ENCODE results near the gene EIF6. TPM values are rescaled to one million over a fixed set of nuclear protein-coding genes. Genes with fewer than 3 reads are reported as not detected.
"Not testable (repeated sequence)": the region's sequence is repeated elsewhere in the genome, so short reads cannot be mapped to it uniquely, and the experiment has no call there.

EIF6 gene
- total RNA-seq, 4 donors from 2014 or later: 176 to 240 (median 198) TPM

DNA sequence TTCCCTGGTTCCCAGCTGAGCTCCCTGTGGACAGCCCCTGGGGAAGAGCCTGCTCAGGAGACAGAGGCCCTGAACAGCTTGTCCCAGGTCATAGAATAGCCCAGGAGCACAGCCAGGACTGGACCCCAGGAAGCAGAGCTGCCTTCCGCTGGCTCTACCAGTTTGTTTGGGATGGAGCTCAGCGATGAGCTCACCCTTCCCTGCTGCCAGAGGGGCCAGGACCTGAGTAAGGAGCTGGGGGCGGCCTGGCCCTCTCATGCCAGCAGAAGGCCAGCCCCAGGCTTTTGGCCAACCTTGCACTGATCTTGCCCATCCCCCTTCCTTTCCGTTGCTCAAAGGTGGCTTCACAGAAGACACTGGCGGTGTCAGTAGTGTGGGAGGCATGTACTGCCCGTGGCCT, 24.1 kb downstream of the EIF6 start:
- intact Hi-C loops (cut with DNase I): loop anchor here (10.0 kb wide), 1 partner anchor 46 kb away; no protein-coding TSS in a partner anchor

DNA sequence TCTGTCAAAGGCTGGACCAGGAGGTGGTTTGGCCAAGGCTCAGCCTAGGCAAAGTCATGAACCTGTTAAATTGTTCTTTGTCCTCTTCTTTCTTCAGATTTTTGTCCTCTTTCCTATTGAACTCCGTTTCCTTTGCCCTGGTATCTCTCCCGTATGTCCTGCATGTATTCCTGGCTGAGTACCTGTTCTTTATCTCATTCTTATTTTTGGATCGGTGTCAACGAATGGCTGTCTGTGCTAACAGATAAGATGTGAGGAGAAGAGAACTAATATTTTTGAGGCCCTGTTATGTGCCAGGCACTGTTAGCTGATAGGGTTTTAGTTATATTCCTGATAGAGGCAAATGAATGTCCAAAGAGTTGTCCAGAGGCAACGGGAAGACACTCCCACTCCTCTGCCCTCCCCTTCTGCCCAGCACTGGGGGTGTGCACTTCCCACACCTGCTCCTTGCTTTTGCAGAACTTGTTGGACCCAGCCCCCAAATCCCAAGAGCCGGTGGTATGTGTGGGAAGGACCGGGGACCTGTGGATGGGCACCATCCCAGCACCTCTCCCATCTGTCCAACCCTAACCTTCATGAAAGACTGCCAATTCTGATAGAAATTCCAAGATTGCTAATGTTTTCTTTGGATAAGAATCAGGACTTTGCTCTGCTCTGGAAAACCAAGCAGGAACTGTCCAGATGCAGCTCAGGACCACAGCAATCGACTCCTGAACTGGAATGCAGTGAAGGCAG, 27.2 kb downstream of the EIF6 start:
- WGBS, 2 donors: 73 to 84% methylated on average over 7 to 8 of the region's 8 CpGs
- Histone ChIP-seq H3K27ac (no peak overlapping the region), H3K27me3 (no peaks in the 10 kb centered on the region), H3K36me3 (peaks cover 0 to 16% (median 0%) of the 10 kb centered on the region in 3 donors), H3K9me3 (no peaks in the 10 kb centered on the region), H3K4me1 (no peaks in the 10 kb centered on the region), H3K4me3 (no peak overlapping the region)
- intact Hi-C loops (cut with DNase I): no loop called here
- TF ChIP-seq, protein P1, sequence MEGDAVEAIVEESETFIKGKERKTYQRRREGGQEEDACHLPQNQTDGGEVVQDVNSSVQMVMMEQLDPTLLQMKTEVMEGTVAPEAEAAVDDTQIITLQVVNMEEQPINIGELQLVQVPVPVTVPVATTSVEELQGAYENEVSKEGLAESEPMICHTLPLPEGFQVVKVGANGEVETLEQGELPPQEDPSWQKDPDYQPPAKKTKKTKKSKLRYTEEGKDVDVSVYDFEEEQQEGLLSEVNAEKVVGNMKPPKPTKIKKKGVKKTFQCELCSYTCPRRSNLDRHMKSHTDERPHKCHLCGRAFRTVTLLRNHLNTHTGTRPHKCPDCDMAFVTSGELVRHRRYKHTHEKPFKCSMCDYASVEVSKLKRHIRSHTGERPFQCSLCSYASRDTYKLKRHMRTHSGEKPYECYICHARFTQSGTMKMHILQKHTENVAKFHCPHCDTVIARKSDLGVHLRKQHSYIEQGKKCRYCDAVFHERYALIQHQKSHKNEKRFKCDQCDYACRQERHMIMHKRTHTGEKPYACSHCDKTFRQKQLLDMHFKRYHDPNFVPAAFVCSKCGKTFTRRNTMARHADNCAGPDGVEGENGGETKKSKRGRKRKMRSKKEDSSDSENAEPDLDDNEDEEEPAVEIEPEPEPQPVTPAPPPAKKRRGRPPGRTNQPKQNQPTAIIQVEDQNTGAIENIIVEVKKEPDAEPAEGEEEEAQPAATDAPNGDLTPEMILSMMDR (IDR thresholded peaks at IDR 0.05): no peak
- TF ChIP-seq POLR2A (IDR thresholded peaks at IDR 0.05): no peak
- no peak for DNase-seq

More for the DNA sequence above, 24.1 kb downstream of the EIF6 start:
- H3K4me1 ChIP-seq: peaks cover 0 to 12% (median 0%) of the 10 kb centered on the region in 3 donors
- WGBS, 2 donors: 20 to 100% methylated on average over 1 of the region's 6 CpGs
- no peak for DNase-seq
- no peak overlapping the region for H3K4me3 ChIP-seq
- H3K9me3 ChIP-seq: no peaks in the 10 kb centered on the region
- peaks cover 0 to 13% (median 0%) of the 10 kb centered on the region in 3 donors for H3K36me3 ChIP-seq
- no peak overlapping the region for H3K27ac ChIP-seq
- no peaks in the 10 kb centered on the region for H3K27me3 ChIP-seq
- TF ChIP-seq, protein P1 (IDR thresholded peaks at IDR 0.05): no peak

DNA sequence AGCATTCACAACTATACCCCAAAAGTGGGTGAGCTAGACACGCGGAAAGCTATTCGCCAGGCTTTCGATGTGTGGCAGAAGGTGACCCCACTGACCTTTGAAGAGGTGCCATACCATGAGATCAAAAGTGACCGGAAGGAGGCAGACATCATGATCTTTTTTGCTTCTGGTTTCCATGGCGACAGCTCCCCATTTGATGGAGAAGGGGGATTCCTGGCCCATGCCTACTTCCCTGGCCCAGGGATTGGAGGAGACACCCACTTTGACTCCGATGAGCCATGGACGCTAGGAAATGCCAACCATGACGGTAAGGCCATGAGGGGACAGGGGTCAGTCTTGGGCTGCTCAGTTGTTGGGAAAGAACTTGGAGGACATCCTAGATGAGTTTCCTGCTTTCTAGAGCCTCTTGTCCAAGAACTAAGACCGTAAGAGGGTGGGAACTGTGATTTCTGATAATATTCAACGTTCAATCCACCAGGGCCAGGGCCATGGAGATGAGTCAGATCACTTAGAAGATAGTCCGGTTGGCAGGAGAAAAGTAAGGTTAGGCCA, 30.0 kb downstream of the EIF6 start:
- Histone ChIP-seq H3K9me3 (no peaks in the 10 kb centered on the region), H3K4me3 (no peak overlapping the region), H3K27ac (no peak overlapping the region), H3K36me3 (peaks cover 0 to 16% (median 0%) of the 10 kb centered on the region in 3 donors), H3K4me1 (no peaks in the 10 kb centered on the region), H3K27me3 (no peaks in the 10 kb centered on the region)
- 94% methylated on average over 12 of the region's 12 CpGs for WGBS, 2 donors
- intact Hi-C loops (cut with DNase I): no loop called here
- TF ChIP-seq POLR2A (IDR thresholded peaks at IDR 0.05): no peak
- TF ChIP-seq, protein P1 (IDR thresholded peaks at IDR 0.05): no peak
- no peak for DNase-seq

DNA sequence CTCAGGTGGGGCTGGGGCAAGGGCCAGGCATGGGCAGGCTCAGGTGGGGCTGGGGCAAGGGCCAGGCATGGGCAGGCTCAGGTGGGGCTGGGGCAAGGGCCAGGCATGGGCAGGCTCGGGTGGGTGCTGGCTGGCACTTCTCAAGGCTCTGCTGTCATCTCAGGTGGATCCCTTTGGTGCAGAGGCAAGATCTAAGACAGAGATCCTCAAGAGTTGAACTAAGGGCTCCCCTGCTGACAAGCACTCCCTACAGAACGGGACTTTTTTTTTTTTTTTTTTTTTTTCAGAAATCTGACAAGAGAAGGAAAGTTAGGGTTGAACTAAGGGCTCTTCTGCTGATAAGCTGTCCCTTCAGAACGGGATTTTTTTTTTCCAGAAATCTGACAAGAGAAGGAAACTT, 31.6 kb downstream of the EIF6 start:
- no peak overlapping the region for H3K4me3 ChIP-seq
- H3K27ac ChIP-seq: no peak overlapping the region
- no peak for DNase-seq
- peaks cover 0 to 16% (median 0%) of the 10 kb centered on the region in 3 donors for H3K36me3 ChIP-seq
- no peaks in the 10 kb centered on the region for H3K27me3 ChIP-seq
- WGBS, 2 donors: 51 to 82% methylated on average over 3 of the region's 3 CpGs
- intact Hi-C loops (cut with DNase I): no loop called here
- no peaks in the 10 kb centered on the region for H3K4me1 ChIP-seq
- TF ChIP-seq POLR2A (IDR thresholded peaks at IDR 0.05): no peak
- TF ChIP-seq, protein P1 (IDR thresholded peaks at IDR 0.05): no peak
- H3K9me3 ChIP-seq: no peaks in the 10 kb centered on the region

DNA sequence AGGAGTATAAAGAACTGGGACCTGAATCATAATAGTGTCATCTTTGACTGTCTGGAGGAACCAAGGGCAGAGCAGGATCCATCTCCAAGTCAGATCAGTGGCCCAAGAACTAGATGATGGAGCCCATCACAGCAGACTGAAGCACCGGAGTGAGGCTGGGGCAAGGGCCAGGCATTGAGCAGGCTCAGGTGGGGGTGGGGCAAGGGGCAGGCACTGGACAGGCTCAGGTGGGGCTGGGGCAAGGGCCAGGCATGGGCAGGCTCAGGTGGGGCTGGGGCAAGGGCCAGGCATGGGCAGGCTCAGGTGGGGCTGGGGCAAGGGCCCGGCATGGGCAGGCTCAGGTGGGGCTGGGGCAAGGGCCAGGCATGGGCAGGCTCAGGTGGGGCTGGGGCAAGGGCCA, 32.0 kb downstream of the EIF6 start:
- H3K27ac ChIP-seq; H3K4me1 ChIP-seq; H3K4me3 ChIP-seq; H3K27me3 ChIP-seq; DNase-seq; intact Hi-C loops (cut with DNase I); H3K9me3 ChIP-seq: not testable (repeated sequence)
- 100% methylated on average over 1 of the region's 2 CpGs; no CpG with 5 or more reads in 1 of the 2 donors for WGBS, 2 donors
- H3K36me3 ChIP-seq: peaks cover 0 to 16% (median 0%) of the 10 kb centered on the region in 3 donors

Measured in esophagus squamous epithelium (tissue), 5 donors.